HG03432 (cell line): ENCODE results near the gene HOXD3.

Experiments used
- ATAC-seq: cut with Tn5 transposase; IDR thresholded peaks from one replicate; pipeline ENCODE4 v1.9.1; 2021; ENCODE audit warnings: mild to moderate bottlenecking, moderate library complexity; ENCODE audit not compliant: unreplicated experiment

HOXD3 gene

DNA sequence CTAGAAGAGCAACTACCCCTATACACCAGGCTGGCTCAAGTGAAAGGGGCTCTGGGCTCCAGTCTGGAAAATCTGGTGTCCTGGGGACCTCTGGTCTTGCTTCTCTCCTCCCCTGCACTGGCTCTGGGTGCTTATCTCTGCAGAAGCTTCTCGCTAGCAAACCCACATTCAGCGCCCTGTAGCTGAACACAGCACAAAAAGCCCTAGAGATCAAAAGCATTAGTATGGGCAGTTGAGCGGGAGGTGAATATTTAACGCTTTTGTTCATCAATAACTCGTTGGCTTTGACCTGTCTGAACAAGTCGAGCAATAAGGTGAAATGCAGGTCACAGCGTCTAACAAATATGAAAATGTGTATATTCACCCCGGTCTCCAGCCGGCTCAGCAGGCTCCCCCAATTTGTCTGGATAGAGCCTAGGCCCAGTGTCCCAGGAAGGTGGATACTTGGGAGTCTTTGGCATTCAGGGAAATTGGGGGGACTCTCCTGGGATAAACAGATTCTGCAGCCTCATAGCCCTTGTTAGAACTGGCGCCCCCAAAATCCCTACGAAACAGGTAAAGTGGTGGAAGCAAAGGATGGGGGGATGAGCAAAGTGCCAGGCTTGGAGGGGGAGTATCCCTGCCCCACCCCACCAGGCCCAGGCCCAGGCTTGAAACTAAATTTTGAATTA, 8.2 kb upstream of the HOXD3 start:
- no peak for ATAC-seq

DNA sequence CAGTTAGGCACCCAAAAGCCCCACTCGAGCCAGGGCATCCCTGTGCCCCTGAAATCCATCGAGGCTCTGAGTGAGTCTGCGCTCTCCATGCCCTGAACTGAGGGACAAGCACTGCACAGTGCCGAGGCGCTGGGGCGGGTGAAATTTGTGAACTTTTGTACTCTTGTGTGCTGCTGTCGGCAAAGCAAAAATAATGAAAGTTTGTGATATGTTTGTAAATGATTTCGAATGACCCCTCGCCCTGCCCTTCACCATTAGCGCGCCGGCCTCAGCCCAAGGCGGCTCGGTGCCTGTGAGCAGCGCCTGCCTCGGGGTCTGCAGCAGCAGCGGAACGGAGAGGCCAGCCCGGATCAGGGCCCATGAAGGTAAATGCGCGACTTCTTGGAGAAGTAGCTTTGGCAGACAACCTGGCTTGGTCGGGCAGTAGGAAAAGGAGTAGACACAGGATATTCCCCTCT, 7.6 kb upstream of the HOXD3 start:
- no peak for ATAC-seq

DNA sequence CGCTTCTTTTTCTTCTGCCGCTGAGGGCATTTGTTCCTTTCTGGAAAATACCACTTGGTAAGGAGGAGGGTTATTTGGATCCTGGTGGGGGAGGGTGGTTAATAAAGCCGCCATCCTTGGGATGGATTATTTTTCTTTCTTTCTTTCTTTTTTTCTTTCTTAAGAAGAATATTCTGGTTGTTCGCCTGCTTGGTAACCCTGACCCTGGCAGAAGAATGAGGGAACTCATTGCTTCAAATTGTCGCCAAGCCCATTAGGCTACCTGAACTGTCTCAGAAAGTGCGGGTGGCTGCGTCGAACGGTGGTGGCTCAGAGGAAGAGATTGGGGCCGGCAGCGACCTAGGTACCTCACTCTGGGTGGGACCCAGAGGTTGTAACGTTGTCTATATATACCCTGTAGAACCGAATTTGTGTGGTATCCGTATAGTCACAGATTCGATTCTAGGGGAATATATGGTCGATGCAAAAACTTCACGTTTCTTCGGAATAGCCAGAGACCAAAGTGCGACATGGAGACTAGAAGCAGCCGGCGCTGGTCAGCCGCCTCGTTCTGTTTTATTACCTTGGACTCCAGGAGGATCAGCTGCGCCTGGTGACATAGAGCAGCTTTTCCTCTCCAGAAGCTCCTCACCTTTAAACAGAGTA, 7.0 kb upstream of the HOXD3 start:
- ATAC-seq = no peak

DNA sequence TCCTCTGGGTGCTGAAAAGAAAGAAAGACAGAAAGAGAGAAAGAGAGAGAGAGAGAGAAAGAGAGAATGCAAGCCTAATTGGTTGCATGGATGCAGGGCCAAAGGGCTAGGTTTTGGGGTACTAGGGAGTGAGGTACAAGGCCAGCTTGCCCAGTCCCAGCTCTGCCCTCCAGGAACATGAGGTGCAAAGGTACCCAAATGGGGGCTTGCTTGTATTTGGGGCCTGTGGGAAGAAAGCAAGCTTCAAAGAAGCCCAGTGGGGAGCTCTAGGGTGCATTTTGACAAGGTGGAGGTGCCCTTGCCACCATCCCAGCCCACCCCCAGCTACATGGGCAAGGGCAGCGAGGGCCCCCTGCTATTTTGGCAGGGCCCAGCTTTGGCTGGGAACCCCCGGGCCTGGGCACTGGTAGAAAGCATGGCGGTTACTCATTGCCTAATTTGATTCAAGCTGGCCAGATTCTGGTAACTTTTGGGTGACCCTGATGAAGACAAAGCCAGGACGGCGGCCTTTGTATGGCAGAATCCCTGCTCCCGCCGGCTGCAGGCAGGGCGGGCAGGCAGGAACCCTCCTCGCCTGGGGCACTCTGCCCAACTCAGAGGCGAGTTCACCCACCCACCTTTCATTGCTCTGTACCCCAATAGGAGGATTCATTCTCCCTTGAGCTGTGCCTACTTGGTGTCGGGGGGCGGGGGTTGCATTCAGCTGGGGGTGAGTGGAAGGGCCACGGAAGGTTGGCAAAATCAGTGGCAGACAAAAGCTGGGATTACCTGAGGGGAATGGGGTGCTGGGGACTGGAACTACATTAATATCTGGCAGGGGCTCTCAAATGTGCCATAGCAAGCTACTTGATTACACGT, 6.3 kb upstream of the HOXD3 start:
- ATAC-seq = no peak

DNA sequence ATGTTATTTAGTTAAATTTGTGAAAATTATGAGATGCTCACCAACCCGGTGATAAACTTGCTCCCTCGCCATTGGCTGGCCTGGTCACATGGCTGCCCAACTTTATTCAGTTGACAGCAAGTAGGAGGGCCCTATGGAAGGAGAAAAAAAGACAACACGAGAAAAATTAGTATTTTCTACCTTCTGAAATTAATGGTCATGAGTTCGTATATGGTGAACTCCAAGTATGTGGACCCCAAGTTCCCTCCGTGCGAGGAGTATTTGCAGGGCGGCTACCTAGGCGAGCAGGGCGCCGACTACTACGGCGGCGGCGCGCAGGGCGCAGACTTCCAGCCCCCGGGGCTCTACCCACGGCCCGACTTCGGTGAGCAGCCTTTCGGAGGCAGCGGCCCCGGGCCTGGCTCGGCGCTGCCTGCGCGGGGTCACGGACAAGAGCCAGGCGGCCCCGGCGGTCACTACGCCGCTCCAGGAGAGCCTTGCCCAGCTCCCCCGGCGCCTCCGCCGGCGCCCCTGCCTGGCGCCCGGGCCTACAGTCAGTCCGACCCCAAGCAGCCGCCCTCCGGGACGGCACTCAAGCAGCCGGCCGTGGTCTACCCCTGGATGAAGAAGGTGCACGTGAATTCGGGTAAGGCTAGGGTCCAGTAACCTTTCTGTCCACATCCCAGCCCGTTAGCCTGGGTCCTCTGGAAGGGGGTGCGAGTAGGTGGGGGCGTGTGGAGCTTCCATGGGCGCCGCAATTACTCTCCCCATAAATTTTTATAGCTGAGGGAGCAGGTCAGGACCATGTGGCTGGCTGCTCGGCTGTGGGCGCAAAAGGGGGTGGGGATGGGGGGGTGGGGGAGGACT, 5.4 kb upstream of the HOXD3 start, which contains the start of gene HOXD4:
Gene HOXD4 (plus strand): TSS at position 109 of the 846 bp plus-strand sequence. CDS start 84 bp downstream, at position 193.
- no peak for ATAC-seq

DNA sequence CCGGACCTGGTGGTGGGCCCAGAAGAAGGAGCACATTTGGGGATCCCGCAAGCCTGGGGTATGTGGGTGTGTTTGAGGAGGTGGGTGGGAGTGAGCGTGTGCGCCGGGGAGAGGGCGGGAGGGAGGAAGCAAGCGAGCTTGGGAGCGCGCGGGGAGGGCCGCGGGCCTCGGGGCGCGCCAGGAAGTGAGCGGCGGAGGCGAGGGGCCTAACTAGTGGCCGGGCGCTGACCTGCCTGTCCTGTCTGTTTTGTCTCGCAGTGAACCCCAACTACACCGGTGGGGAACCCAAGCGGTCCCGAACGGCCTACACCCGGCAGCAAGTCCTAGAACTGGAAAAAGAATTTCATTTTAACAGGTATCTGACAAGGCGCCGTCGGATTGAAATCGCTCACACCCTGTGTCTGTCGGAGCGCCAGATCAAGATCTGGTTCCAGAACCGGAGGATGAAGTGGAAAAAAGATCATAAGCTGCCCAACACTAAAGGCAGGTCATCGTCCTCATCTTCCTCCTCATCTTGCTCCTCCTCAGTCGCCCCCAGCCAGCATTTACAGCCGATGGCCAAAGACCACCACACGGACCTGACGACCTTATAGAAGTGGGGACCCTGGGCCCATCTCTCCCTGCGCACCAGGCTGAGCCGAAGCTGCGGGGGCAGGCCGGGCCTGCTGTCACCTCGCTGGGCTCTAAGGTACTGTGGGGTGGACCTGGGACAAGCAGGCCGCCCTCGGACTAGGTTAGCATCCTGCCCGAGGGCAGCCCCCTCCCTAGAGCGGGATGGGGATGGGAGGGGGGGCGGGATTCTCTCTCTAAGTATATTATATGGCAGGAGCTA, 4.5 kb upstream of the HOXD3 start:
- no peak for ATAC-seq

DNA sequence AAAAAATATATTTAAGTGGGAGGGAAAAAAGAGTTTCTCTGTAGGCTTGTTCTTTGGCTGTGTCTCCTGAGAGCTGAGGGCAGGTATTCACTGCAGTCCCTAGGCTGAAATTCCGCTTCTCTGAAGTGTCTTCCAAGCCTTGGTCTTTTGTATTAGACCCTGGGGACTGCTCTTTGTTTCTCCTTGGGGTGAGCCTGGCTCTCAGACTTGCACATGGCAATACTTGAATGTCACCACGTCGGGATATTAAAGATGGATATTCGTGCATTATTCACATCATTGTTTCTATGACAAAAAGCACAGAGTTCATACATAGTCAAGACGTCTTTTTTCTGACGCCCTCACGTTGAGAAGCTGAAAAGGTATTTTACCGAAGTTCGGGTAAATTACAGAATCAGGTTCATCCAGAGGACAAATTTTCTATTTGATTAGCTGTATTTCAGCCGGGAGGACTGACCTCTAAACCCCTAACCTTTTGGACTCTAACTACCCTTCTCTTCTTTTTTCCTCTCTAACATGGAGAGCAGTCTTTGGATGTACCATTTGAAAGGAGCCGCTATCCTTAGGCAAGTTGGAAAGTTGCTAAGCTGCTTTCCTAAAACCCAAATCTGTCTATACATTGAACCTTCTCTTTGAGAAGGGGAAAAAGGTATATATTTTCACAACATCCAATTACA, 2.4 kb upstream of the HOXD3 start:
- ATAC-seq = no peak

DNA sequence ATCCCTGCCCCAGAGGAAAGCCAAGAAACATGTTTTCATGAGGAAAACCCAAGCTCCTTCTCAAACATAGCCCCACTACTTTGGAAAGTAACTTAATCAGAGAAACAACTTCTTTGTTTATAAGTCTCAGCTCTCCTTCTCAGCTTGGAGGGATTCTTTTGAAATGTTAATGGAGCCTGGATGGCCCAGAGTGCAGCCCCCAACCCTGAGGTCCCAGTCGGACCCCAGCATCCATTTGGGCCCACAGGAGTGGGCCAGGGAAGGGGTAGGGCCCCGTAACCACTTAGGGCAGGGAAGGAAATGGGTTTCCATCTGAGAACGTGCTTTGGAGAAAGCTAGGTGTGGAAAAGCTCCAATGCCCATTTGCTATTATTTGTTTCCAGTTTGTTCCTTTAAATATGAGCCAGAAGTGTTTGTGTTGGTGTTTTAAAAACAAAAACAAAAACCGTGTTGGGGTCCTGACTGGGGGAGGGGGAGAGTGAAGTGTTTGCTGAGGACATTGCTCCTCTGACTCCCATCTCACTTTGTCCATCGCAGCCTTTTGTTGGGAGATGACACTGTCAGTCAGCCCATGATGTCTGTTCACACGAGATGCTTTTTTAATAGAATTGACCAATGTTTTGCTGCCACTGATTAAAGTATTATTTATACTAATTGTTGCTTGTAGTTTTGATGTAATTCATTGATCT, 1.6 kb upstream of the HOXD3 start:
- ATAC-seq = no peak

DNA sequence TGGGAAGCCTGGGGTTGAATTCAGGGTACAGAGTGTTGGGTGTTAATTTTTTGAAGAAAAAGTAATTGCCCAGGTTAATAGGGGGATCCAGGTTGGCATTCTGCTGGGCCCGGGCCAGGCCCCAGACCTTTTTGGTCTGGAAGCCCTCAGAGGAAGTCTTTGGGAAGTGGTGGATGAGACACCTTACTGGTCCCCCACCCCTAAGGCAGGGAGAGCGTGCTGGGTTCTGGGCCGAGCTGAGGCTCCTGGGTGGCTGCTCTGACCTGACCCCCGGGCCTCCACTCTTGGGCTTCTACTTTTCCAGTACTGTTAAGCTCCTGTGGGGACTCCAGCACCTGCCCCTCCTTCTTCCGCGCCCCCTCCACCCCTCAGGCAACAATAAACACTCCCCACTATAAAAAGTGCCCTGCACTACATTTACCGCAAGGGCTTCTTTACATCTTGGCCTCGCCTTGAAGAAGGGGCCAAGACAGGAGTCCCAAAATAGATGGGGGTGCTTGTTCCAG, 753 bp upstream of the HOXD3 start:
- ATAC-seq = no peak

DNA sequence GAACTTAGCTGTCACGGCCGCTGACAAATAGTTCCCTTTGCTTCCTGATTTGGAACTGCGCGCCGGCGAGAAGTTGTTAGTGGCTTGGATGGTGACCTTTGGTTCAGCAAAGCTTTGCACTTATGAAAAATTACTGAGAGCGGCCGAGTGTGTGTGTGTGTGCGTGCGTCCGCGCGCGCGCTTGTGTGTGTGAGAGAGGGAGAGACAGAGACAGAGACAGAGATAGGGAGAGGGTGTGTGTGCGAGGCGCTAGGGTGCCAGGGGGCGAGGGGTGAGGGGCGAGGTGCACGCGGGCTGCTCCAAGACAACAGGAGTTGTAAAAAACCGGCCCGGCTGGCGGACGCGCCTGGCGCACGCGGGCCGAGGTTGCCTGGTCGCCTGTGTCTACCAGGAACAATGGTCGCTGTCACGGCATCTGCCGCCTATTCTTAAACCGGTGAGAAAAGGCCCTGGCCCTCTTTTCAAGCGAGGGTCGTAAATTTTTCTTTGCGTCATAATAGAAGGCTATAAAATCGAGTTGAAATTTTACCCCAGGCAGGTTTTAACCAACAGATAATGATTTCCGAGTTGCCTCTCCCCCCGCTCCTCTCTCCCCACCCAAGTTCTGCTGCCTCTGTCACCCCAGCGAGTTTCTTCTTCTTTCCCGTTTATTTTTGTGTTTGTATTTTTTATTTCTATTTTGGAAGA, 535 bp downstream of the HOXD3 start:
- no peak for ATAC-seq

DNA sequence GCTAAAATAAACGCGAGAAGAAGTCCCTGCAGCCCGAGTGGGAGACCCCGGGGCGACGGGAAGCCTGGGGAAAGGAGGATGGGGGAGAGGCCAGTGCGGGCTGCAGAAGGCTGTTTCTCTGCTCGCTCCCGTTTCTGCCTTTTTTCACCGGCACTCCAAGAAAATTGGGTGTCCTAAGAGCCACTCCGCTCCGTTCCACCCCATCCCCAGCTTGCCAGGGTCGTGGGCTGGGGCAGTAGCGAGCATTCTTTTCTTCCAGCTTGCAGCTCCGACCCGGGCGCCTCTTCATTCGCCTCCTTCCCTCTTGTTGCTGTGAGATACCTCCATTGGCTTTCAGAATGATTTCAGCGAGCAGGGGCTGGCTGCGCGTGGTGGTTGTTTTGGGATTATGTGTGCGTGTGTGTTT, 1.1 kb downstream of the HOXD3 start:
- no peak for ATAC-seq

DNA sequence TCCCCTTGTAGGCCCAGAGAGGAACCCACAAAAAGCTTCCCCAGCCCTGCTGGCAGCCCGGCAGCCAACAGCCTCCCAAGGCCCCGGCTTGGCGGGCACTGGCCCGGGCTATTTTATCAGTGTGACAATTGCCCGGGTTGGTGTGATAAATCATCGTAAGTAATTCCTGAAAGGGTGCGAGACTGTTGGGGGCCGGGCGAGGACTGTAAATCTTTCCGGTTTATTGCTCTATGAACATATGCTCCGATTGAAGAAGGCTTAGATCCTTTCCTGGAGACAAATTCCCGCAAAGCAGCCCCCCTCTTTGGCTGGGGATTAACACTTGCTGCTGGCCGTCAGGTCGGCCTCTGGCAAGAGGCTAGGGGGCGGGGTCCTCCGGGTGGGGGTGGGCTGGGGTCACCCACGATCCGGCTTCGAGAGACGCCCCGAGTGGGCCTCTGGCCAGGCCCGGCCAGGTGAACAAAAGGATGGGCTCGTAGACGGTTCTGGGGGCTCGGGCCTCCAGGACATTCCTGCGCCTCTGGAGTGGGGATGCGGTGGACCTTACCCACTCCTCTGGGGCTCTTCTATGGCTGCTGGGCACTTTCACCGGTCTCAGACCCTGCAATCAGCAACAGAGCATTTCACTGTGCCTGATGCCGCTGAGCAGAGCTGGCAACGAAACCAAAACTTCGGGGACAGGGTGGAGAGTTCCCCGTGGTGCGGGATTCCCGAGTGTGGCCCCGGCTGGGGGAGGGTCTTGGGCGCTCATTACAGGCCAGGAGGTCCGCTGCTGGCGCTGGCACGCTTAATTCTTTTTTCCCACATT, 2.0 kb downstream of the HOXD3 start:
- ATAC-seq = no peak

DNA sequence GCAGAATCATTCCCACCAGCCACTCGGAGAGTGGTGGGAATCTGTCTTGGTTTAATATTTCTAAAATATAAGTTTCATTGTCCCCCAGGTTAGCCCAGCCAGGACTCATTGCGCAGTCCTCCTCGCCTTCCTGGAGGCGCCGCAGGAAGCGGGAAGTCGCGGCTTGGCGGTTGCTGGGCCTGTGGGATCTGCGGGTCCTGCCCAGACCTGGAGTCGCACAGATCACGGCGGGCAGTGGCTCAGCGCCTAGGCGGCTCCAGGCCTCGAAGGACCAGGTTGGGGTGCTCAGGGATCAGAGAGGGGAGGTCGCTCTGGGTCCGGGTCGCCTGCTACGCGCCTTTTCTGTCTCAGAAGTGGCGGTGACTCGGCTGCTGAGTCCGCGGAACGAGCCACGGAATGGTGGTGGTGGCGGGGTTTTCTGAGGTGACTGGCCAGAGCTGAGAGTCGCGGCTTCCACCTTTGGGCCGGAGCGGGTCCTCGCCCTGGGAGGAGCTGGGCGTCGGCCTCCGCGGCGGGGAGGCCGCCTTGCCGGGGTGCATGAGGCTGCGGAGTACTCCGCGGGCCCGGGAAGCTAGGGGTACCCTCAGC, 2.6 kb downstream of the HOXD3 start:
- no peak for ATAC-seq

DNA sequence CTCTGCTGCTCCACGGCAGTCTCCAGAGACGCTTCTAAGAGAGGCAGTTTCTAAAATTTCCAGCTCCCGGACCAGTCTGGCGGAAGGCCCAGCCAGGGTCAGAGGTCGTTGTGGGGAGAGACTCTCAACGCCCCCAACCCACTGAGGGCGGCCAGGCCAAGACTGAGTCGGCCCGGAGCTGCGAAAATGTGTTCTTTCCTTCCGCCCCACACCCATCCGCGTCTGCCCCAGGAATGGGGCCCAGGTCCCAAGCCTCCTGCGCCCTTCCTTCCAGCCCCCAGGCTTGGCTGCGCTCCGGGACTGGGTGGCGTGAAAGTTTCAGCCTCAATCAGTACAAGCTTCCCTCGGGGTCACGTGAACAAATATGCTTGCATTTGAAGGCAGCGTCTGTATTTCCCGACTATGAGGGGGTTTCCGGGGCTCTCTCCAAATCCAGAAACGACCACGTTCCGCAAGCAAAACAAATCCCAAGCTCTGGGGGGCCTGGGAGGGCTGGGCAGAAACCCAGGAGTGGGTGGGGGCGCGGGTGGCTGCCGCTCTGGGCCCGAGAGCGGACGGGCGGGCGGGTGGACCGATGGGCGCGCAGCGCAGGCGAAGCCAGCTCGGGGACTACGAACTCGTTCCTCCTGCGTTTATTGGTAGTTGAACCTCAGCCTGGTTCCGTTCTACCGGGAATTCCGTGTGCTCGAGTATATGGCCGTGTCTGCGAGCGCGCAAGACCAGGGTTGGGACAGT, 3.3 kb downstream of the HOXD3 start:
- no peak for ATAC-seq

DNA sequence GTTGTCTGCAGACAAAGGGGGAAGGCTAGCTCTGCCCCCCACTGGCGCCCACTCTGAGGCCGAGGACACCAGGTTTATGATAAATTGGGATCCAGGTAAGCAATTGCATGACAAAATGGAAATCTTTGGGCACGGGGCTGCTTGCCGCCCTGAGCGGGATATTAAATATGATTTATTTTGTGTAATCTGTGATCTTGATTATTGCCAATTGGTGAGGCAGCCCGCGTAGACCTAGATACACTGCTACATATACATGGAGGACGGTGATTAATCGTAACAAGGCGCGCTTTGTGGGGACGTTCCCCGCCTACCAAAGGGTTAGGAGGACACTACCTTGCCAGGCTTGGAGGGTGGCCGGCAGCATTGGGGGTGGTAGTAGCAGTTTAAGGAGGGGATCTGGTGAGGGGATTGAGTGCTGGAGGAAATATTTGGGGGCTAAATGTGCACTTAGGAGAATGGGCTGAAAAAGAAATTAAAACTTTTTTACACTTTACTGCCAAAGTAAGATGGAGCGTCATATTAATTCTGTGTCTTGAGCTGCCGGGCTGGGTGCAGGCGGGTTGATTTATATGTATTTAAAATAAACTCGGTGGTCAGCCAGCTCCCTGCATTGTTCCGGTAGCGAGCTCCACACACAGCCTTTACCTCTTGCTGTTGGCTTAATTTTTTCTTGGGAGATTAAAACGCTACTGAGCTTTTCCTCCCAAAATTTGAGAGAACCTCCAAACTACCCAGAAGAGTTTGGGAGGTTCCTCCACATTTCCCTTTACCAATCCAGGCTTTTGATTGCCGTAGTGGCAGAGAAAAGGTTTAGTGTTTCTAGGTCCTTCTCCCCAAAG, 4.1 kb downstream of the HOXD3 start:
- ATAC-seq = no peak
